ENCODE data around the gene PAX3.

Gene PAX3

GRCh38 chr2:222281506-222281905 lies 17.3 kb downstream of the PAX3 start:
- in situ Hi-C loops (cut with MboI; ENCODE audit: low sequenced_read_pairs), result no loop called here

GRCh38 chr2:222280795-222281194 lies 18.0 kb downstream of the PAX3 start:
- in situ Hi-C loops (cut with MboI; ENCODE audit: low sequenced_read_pairs), result no loop called here

GRCh38 chr2:222272446-222273015 lies 26.3 kb downstream of the PAX3 start:
- in situ Hi-C loops (cut with MboI; ENCODE audit: low sequenced_read_pairs), result no loop called here

- in situ Hi-C loops (cut with MboI; ENCODE audit: low sequenced_read_pairs), result no loop called here
Observed at GRCh38 chr2:222271854-222272253, 26.9 kb downstream of the PAX3 start.

- in situ Hi-C loops (cut with MboI; ENCODE audit: low sequenced_read_pairs), result no loop called here
Observed at GRCh38 chr2:222270396-222270795, 28.4 kb downstream of the PAX3 start.

GRCh38 chr2:222269132-222269531 lies 29.7 kb downstream of the PAX3 start:
- in situ Hi-C loops (cut with MboI; ENCODE audit: low sequenced_read_pairs), result no loop called here

GRCh38 chr2:222268311-222268990 lies 30.3 kb downstream of the PAX3 start:
- in situ Hi-C loops (cut with MboI; ENCODE audit: low sequenced_read_pairs), result no loop called here

- in situ Hi-C loops (cut with MboI; ENCODE audit: low sequenced_read_pairs), result no loop called here
Observed at GRCh38 chr2:222264791-222265320, 33.9 kb downstream of the PAX3 start.

- in situ Hi-C loops (cut with MboI; ENCODE audit: low sequenced_read_pairs), result no loop called here
Observed at GRCh38 chr2:222261504-222261903, 37.3 kb downstream of the PAX3 start.

- in situ Hi-C loops (cut with MboI; ENCODE audit: low sequenced_read_pairs), result no loop called here
Observed at GRCh38 chr2:222257645-222258044, 41.2 kb downstream of the PAX3 start.

GRCh38 chr2:222256250-222256649 lies 42.5 kb downstream of the PAX3 start:
- in situ Hi-C loops (cut with MboI; ENCODE audit: low sequenced_read_pairs), result no loop called here

- in situ Hi-C loops (cut with MboI; ENCODE audit: low sequenced_read_pairs), result no loop called here
Observed at GRCh38 chr2:222255090-222255489, 43.7 kb downstream of the PAX3 start.

GRCh38 chr2:222250313-222250712 lies 48.5 kb downstream of the PAX3 start:
- in situ Hi-C loops (cut with MboI; ENCODE audit: low sequenced_read_pairs), result no loop called here

- in situ Hi-C loops (cut with MboI; ENCODE audit: low sequenced_read_pairs), result no loop called here
Observed at GRCh38 chr2:222249444-222249843, 49.4 kb downstream of the PAX3 start.

- in situ Hi-C loops (cut with MboI; ENCODE audit: low sequenced_read_pairs), result no loop called here
Observed at GRCh38 chr2:222248818-222249217, 50.0 kb downstream of the PAX3 start.

- in situ Hi-C loops (cut with MboI; ENCODE audit: low sequenced_read_pairs), result no loop called here
Observed at GRCh38 chr2:222248256-222248655, 50.5 kb downstream of the PAX3 start.

- in situ Hi-C loops (cut with MboI; ENCODE audit: low sequenced_read_pairs), result no loop called here
Observed at GRCh38 chr2:222242532-222242931, 56.3 kb downstream of the PAX3 start.

GRCh38 chr2:222241128-222241870 lies 57.5 kb downstream of the PAX3 start:
- in situ Hi-C loops (cut with MboI; ENCODE audit: low sequenced_read_pairs), result no loop called here

- in situ Hi-C loops (cut with MboI; ENCODE audit: low sequenced_read_pairs), result no loop called here
Observed at GRCh38 chr2:222240676-222241049, 58.1 kb downstream of the PAX3 start.

GRCh38 chr2:222239945-222240675 lies 58.7 kb downstream of the PAX3 start:
- in situ Hi-C loops (cut with MboI; ENCODE audit: low sequenced_read_pairs), result no loop called here

GRCh38 chr2:222239091-222239490 lies 59.7 kb downstream of the PAX3 start:
- in situ Hi-C loops (cut with MboI; ENCODE audit: low sequenced_read_pairs), result no loop called here

All from HL-60/S4 treated with phorbol 12-myristate 13-acetate at 8.2 ng/mL for 4 days and 3 days (cell line).